RCC 7860 (cell line): ENCODE measurements around the gene OR5F1.

Source experiments
- DNase-seq: peaks from one replicate; pipeline ENCODE4 v3.0.0-alpha.2; 2015; ENCODE audit warnings: low spot score
- FAIRE-seq: peaks from 2 replicates; lab custom pipeline; 2012; peaks lifted over from hg19 to GRCh38; lab: Jason Lieb, UNC

The OR5F1 gene

GRCh38 chr11:55994525-55994924 is at the start of gene OR5F1:
Gene OR5F1 (minus strand): TSS chr11:55994625. CDS start chr11:55994625, 0 bp downstream.
- no peak for FAIRE-seq
- no peak for DNase-seq

GRCh38 chr11:56027354-56027753 is 32.9 kb upstream of the OR5F1 start, which contains the start of gene OR5AS1:
Gene OR5AS1 (plus strand): TSS chr11:56027654. CDS start chr11:56030419, 2,765 bp downstream.
- FAIRE-seq: no peak

GRCh38 chr11:56013805-56014204 is 19.4 kb upstream of the OR5F1 start:
- no peak for DNase-seq

More at GRCh38 chr11:56027354-56027753, 32.9 kb upstream of the OR5F1 start, which contains the start of gene OR5AS1:
- DNase-seq: no peak

GRCh38 chr11:56010716-56011115 is 16.3 kb upstream of the OR5F1 start:
- DNase-seq (no peak), FAIRE-seq (no peak)

More at GRCh38 chr11:56013805-56014204, 19.4 kb upstream of the OR5F1 start:
- FAIRE-seq: no peak

GRCh38 chr11:55970935-55971334 is 23.5 kb downstream of the OR5F1 start:
- FAIRE-seq (no peak), DNase-seq (no peak)

GRCh38 chr11:55969845-55970244 is 24.6 kb downstream of the OR5F1 start, which contains the start of gene OR10AG1:
Gene OR10AG1 (minus strand): TSS chr11:55969945. CDS start chr11:55969907, 38 bp downstream.
- DNase-seq (no peak), FAIRE-seq (no peak)

GRCh38 chr11:55967914-55968313 is 26.5 kb downstream of the OR5F1 start:
- no peak for DNase-seq
- FAIRE-seq: no peak

- FAIRE-seq (no peak), DNase-seq (no peak)
Measured at GRCh38 chr11:55966391-55966790, 28.0 kb downstream of the OR5F1 start.

GRCh38 chr11:55956521-55956920 is 37.9 kb downstream of the OR5F1 start:
- no peak for FAIRE-seq
- no peak for DNase-seq

- FAIRE-seq (no peak), DNase-seq (no peak)
Measured at GRCh38 chr11:55949330-55949729, 45.1 kb downstream of the OR5F1 start.
